Measurements from ENCODE around the gene CAMKK1. TPM values are rescaled to one million over a fixed set of nuclear protein-coding genes. Genes with fewer than 3 reads are reported as not detected.

CAMKK1 gene
- polyA plus RNA-seq, 1 donor from 2014 or later: 8.9 TPM

GRCh38 chr17:3821101-3821500 is 71.8 kb downstream of the CAMKK1 start:
- Histone ChIP-seq H3K27ac (ENCODE audit: low read length) (no peak overlapping the region), H2AFZ (ENCODE audit: low read depth, low read length) (no peak overlapping the region), H3K4me3 (ENCODE audit: low read length) (no peak overlapping the region), H3F3A (ENCODE audit: insufficient read depth, low read length, poor library complexity, severe bottlenecking) (no peaks in the 10 kb centered on the region), H3K9ac (ENCODE audit: low read length) (no peak overlapping the region), H3K9me2 (ENCODE audit: insufficient read depth, low read length) (no peaks in the 10 kb centered on the region), H3K27me3 (ENCODE audit: insufficient read depth, low read depth, low read length) (no peaks in the 10 kb centered on the region), H3K79me2 (replicated peaks; ENCODE audit: insufficient read depth, low read length) (no peaks in the 10 kb centered on the region), H3K9me3 (ENCODE audit: low read length) (no peaks in the 10 kb centered on the region), H4K20me1 (ENCODE audit: insufficient read depth) (no peaks in the 10 kb centered on the region), H3K36me3 (ENCODE audit: insufficient read depth, low read length) (peaks cover 6% of the 10 kb centered on the region), H3K4me2 (ENCODE audit: low read length) (no peak overlapping the region)
- TF ChIP-seq EP300 (conservative IDR thresholded peaks at IDR 0.05; ENCODE audit: poor library complexity, severe bottlenecking) (no peak), REST (IDR thresholded peaks at IDR 0.05; ENCODE audit: borderline replicate concordance) (no peak), CTCF (IDR thresholded peaks at IDR 0.05; ENCODE audit: poor library complexity, severe bottlenecking) (no peak), RAD21 (conservative IDR thresholded peaks at IDR 0.05) (no peak), EZH2 (IDR thresholded peaks at IDR 0.05; ENCODE audit: borderline replicate concordance, insufficient read depth, low read length, poor library complexity, severe bottlenecking) (no peak), POLR2AphosphoS5 (IDR thresholded peaks at IDR 0.05) (no peak), SMC3 (conservative IDR thresholded peaks at IDR 0.05; ENCODE audit: poor library complexity) (no peak), MXI1 (conservative IDR thresholded peaks at IDR 0.05; ENCODE audit: poor library complexity, severe bottlenecking) (no peak), TAF1 (IDR thresholded peaks at IDR 0.05; ENCODE audit: low read depth) (no peak)

- H3K9ac ChIP-seq (ENCODE audit: low read length): no peak overlapping the region
Measured at GRCh38 chr17:3818786-3819185, 74.1 kb downstream of the CAMKK1 start.

More at GRCh38 chr17:3818786-3819185, 74.1 kb downstream of the CAMKK1 start:
- no peaks in the 10 kb centered on the region for H3K27me3 ChIP-seq (ENCODE audit: insufficient read depth, low read depth, low read length)
- no peaks in the 10 kb centered on the region for H3K9me2 ChIP-seq (ENCODE audit: insufficient read depth, low read length)
- no peak overlapping the region for H3K4me2 ChIP-seq (ENCODE audit: low read length)
- H3K36me3 ChIP-seq (ENCODE audit: insufficient read depth, low read length): peaks cover 16% of the 10 kb centered on the region
- no peaks in the 10 kb centered on the region for H3K9me3 ChIP-seq (ENCODE audit: low read length)
- H4K20me1 ChIP-seq (ENCODE audit: insufficient read depth): no peaks in the 10 kb centered on the region
- no peak overlapping the region for H2AFZ ChIP-seq (ENCODE audit: low read depth, low read length)
- H3K79me2 ChIP-seq (replicated peaks; ENCODE audit: insufficient read depth, low read length): no peaks in the 10 kb centered on the region
- H3K4me3 ChIP-seq (ENCODE audit: low read length): no peak overlapping the region
- H3F3A ChIP-seq (ENCODE audit: insufficient read depth, low read length, poor library complexity, severe bottlenecking): no peaks in the 10 kb centered on the region
- no peak for TF ChIP-seq SMC3 (conservative IDR thresholded peaks at IDR 0.05; ENCODE audit: poor library complexity)
- no peak overlapping the region for H3K27ac ChIP-seq (ENCODE audit: low read length)
